Lower lobe of right lung (tissue), 2 donors: Measurements from ENCODE around the gene RNF126. TPM values are rescaled to one million over a fixed set of nuclear protein-coding genes. Genes with fewer than 3 reads are reported as not detected.

Source experiments
- ATAC-seq, 2 donors: fragments of 200-7000 bp; cut with Tn5 transposase; one replicate each; pipeline ENCODE4 v1.9.1; 2020 to 2022; ENCODE audit warnings: mild to moderate bottlenecking in 2 of 2, moderate library complexity in 2 of 2
- DNase-seq: peaks from one replicate; pipeline ENCODE4 v3.0.0-alpha.2; 2020
- H3K27ac ChIP-seq: fragments of 200-600 bp; one replicate; pipeline ENCODE4 v1.8.0; 2022
- H3K27me3 ChIP-seq: fragments of 200-600 bp; one replicate; pipeline ENCODE4 v1.8.0; 2022; ENCODE audit warnings: low read depth
- H3K36me3 ChIP-seq: fragments of 200-600 bp; one replicate; pipeline ENCODE4 v1.8.0; 2022; ENCODE audit warnings: mild to moderate bottlenecking
- H3K4me1 ChIP-seq: fragments of 200-600 bp; one replicate; pipeline ENCODE4 v1.8.0; 2022
- H3K4me3 ChIP-seq: fragments of 200-600 bp; one replicate; pipeline ENCODE4 v1.8.0; 2022; ENCODE audit warnings: mild to moderate bottlenecking
- H3K9me3 ChIP-seq: fragments of 200-600 bp; one replicate; pipeline ENCODE4 v1.8.0; 2022
- CTCF ChIP-seq: fragments of 200-600 bp; IDR thresholded peaks from one replicate; pipeline ENCODE4 v1.8.0; 2022; ENCODE audit warnings: antibody characterized with exemption, mild to moderate bottlenecking
- intact Hi-C: fragments of 100-400 bp; cut with DNase I; formaldehyde crosslinking; loops from one replicate; pipeline ENCODE4 v1.11.0; 2022
- total RNA-seq: library from RNA; stranded (reverse); fragmentation: NEBNext Ultra II Directional; extraction: Animal tissue kit (Norgen Biotek cat#: 25700); gene quantifications from one replicate; pipeline ENCODE4 v1.2.1, GENCODE V29; 2021
- donor health status: DM: no; HTN: yes; CAD: no; lungs with severe emphysema.

RNF126 gene
- total RNA-seq, 1 donor from 2014 or later = 27.0 TPM

GRCh38 chr19:634975-635652 is 27.9 kb downstream of the RNF126 start:
- no peak for TF ChIP-seq CTCF
- Histone ChIP-seq H3K4me1 (peaks cover 31% of the 10 kb centered on the region), H3K27ac (no peak overlapping the region), H3K27me3 (no peaks in the 10 kb centered on the region), H3K4me3 (peak overlapping the region; percentile 91), H3K9me3 (no peaks in the 10 kb centered on the region), H3K36me3 (peaks cover 9% of the 10 kb centered on the region)
- intact Hi-C loops = no loop called here
- ATAC-seq (peak in 1 of 2 donors; percentile 1), DNase-seq (no peak)

DNA sequence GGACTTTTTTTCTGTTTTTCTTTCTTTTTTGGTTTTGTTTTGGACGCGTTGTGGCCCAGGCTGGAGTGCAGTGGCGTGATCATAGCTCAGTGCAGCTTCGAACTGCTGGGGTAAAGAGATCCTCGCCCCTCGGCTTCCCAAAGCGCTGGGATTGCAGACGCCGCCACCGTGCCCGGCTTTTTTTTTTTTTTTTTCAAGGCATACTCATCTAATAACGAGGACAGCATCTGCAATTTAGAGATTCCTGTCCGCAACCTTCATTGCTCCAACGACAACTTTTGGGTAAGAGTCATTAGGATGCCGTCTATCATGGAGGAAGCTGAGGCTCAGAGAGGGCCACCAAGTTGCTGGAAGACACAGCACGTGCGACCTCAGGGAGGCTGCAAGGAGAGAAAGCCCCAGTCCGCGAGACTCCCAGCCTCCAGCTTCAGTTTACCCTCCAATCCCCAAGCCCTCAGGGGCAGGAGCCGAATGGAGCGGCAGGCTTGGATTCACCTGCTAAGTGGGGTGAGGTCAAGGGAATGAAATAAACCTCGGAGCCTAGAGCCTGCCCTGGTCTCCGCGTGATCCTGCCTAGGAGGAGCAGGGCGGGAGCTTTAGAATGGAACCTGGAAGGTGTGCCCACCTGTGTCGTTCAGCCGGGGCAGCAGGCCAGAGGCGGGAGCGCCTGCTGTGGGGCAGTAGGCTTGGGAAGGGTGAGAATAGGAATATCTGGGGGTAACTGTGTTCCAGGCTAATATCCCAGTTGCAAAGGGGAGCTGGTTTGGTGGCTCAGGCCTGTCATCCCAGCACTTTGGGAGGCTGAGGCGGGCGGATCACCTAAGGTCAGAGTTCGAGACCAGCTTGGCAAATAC is 29.0 kb downstream of the RNF126 start:
- no peak for TF ChIP-seq CTCF
- ATAC-seq = peak in 1 of 2 donors; percentile 2
- Histone ChIP-seq H3K9me3 (no peaks in the 10 kb centered on the region), H3K4me1 (peaks cover 26% of the 10 kb centered on the region), H3K4me3 (peak overlapping the region; percentile 91), H3K36me3 (peaks cover 20% of the 10 kb centered on the region), H3K27me3 (no peaks in the 10 kb centered on the region), H3K27ac (peak overlapping the region; percentile 73)
- intact Hi-C loops = no loop called here
- DNase-seq = no peak

GRCh38 chr19:633068-633785 is 29.8 kb downstream of the RNF126 start, which contains the start of gene POLRMT:
Gene POLRMT, minus strand, starts transcription at chr19:633537. Its CDS starts 25 bp downstream, at chr19:633512.
- Histone ChIP-seq H3K27ac (peak within 1 kb of the TSS; percentile 73), H3K4me1 (peaks cover 20% of the 10 kb centered on the region), H3K9me3 (no peaks in the 10 kb centered on the region), H3K36me3 (peaks cover 28% of the 10 kb centered on the region), H3K27me3 (no peaks in the 10 kb centered on the region), H3K4me3 (peak within 1 kb of the TSS; percentile 91)
- ATAC-seq (peak; percentile 97 to 98), DNase-seq (peak; percentile 99)
- intact Hi-C loops = no loop called here
- no peak for TF ChIP-seq CTCF

DNA sequence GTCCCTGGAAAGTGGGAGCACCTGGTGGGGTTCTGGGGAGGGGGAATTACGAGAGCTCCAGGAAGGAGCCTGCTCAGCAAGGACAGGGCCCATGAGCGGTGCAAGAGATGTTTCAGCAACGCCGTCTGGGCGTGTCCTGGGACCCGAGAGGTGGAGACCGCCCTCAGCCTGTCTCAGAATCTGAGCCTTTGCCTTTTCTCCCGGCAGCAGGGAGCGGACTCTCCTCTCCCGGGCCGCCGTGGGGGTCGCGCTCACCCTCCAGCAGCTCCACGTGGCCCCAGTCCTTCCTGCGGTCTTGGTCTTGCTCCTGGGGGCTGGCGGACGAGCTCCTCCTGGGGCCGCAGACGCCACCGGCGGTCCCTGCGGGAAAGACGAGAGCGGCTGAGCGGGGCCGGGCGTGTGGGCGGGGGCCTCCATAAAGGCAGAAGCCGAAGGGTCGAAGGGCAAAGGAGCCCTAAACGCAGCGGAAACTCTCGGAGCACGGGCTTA is 30.4 kb downstream of the RNF126 start:
- intact Hi-C loops = no loop called here
- TF ChIP-seq CTCF = no peak
- Histone ChIP-seq H3K4me3 (peak overlapping the region; percentile 91), H3K27me3 (no peaks in the 10 kb centered on the region), H3K27ac (peak overlapping the region; percentile 72), H3K36me3 (peaks cover 34% of the 10 kb centered on the region), H3K9me3 (no peaks in the 10 kb centered on the region), H3K4me1 (peaks cover 20% of the 10 kb centered on the region)
- peak; percentile 18 to 33 for ATAC-seq
- DNase-seq = peak; percentile 73
